ENCODE data around the gene ACTR3C. TPM values are rescaled to one million over a fixed set of nuclear protein-coding genes. Genes with fewer than 3 reads are reported as not detected.
"Not testable (repeated sequence)": the region's sequence is repeated elsewhere in the genome, so short reads cannot be mapped to it uniquely, and the experiment has no call there.

ACTR3C gene
- total and polyA plus RNA-seq, 2 donors (not counting 1 experiment from before 2014, with no cell fraction given) = 4.0 to 20.7 TPM

DNA sequence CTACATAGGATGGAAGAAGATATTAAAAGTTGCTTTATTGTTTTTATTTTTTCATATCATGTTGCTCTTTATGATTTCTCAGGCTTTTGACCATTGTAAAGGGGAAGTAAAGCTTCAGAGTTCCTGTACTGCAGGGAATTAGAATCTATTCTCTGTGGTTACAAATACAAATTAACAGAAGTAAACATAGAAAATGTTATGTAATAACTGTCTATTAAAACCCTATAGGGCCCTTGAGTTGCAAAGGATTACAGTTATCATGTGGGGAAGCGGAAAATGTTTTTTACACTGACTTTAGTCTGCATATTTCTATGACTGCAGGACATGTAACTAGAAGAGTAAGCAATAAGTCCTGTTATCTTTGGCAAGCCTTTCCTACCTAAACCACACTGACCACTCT is 116.5 kb downstream of the ACTR3C start:
- ATAC-seq (ENCODE audit: low read depth); H3K4me1 ChIP-seq (ENCODE audit: control insufficient read depth in 2 of 2, insufficient read depth in 2 of 2, low read length in 2 of 2); POLR2A ChIA-PET; H3K27me3 ChIP-seq (replicated peaks in 1 of 4; ENCODE audit: control extremely low read depth in 1 of 4, control insufficient read depth in 3 of 4, insufficient read depth in 4 of 4, low read length in 3 of 4); H3K9me3 Mint-ChIP-seq (ENCODE audit: insufficient read depth); H2AFZ ChIP-seq (ENCODE audit: insufficient read depth, low read depth, low read length, poor library complexity, severe bottlenecking); H4K20me1 ChIP-seq (ENCODE audit: control insufficient read depth, insufficient read depth, low read length, poor library complexity, severe bottlenecking); DNase-seq; H3K27ac ChIP-seq (ENCODE audit: low read length in 2 of 2); CTCF ChIA-PET; H3K4me2 ChIP-seq (replicated peaks; ENCODE audit: low read depth, low read length, poor library complexity, severe bottlenecking); H3K4me1 Mint-ChIP-seq; H3K79me2 ChIP-seq (ENCODE audit: control insufficient read depth, insufficient read depth, low read length); H3K27ac Mint-ChIP-seq; H3K27me3 Mint-ChIP-seq; H3K9me3 ChIP-seq (ENCODE audit: control extremely low read depth in 1 of 3, control insufficient read depth in 2 of 3, insufficient read depth in 1 of 3, low read length in 2 of 3); intact Hi-C loops (cut with micrococcal nuclease); H3K4me3 ChIP-seq (ENCODE audit: control extremely low read depth in 1 of 5, extremely low read depth in 1 of 5, insufficient read depth in 1 of 5, low read depth in 2 of 5, low read length in 4 of 5); H3K9ac ChIP-seq (ENCODE audit: low read length); H3K36me3 ChIP-seq (replicated peaks in 1 of 2; ENCODE audit: control extremely low read depth in 1 of 2, control insufficient read depth in 1 of 2, extremely low read depth in 1 of 2, insufficient read depth in 2 of 2, low read length in 1 of 2); H3K4me3 Mint-ChIP-seq: not testable (repeated sequence)
- no CpG with 5 or more reads among the region's 1 CpG for WGBS (ENCODE audit: insufficient coverage)

DNA sequence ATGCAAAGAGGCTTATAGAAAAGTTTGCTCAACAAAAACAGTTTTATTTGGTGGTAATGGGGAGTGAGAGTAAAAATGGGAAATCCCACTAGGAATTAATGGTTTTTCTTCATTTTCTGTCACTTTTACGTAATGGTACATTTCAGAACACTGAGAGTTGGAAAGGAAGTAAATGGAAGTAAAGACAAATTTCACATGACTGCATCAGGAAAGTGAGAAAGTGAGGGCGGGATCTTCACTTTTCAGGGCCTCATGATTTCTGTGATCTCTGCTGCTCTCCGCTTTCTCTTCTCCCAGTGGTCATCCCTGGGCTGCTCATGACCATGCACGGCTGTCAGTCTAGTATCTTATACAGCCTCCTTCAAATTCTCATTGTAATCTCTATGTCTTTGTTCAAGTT is 117.5 kb downstream of the ACTR3C start:
- H3K27ac Mint-ChIP-seq; H3K4me3 Mint-ChIP-seq; H3K9me3 ChIP-seq (ENCODE audit: control extremely low read depth in 1 of 3, control insufficient read depth in 2 of 3, insufficient read depth in 1 of 3, low read length in 2 of 3); H3K27me3 ChIP-seq (replicated peaks in 1 of 4; ENCODE audit: control extremely low read depth in 1 of 4, control insufficient read depth in 3 of 4, insufficient read depth in 4 of 4, low read length in 3 of 4); H3K27me3 Mint-ChIP-seq; H3K4me1 ChIP-seq (ENCODE audit: control insufficient read depth in 2 of 2, insufficient read depth in 2 of 2, low read length in 2 of 2); H3K27ac ChIP-seq (ENCODE audit: low read length in 2 of 2); H4K20me1 ChIP-seq (ENCODE audit: control insufficient read depth, insufficient read depth, low read length, poor library complexity, severe bottlenecking); H3K4me1 Mint-ChIP-seq; H3K4me2 ChIP-seq (replicated peaks; ENCODE audit: low read depth, low read length, poor library complexity, severe bottlenecking); intact Hi-C loops (cut with micrococcal nuclease); H3K9ac ChIP-seq (ENCODE audit: low read length); H3K79me2 ChIP-seq (ENCODE audit: control insufficient read depth, insufficient read depth, low read length); H3K36me3 ChIP-seq (replicated peaks in 1 of 2; ENCODE audit: control extremely low read depth in 1 of 2, control insufficient read depth in 1 of 2, extremely low read depth in 1 of 2, insufficient read depth in 2 of 2, low read length in 1 of 2); CTCF ChIA-PET; ATAC-seq (ENCODE audit: low read depth); H2AFZ ChIP-seq (ENCODE audit: insufficient read depth, low read depth, low read length, poor library complexity, severe bottlenecking); H3K9me3 Mint-ChIP-seq (ENCODE audit: insufficient read depth); H3K4me3 ChIP-seq (ENCODE audit: control extremely low read depth in 1 of 5, extremely low read depth in 1 of 5, insufficient read depth in 1 of 5, low read depth in 2 of 5, low read length in 4 of 5); DNase-seq: not testable (repeated sequence)
- WGBS (ENCODE audit: insufficient coverage) = no CpG with 5 or more reads among the region's 4 CpGs
- POLR2A ChIA-PET = interaction anchor here (0.6 kb wide), 1 partner anchor 988 kb away, joined by 4 read pairs; no protein-coding TSS in a partner anchor

DNA sequence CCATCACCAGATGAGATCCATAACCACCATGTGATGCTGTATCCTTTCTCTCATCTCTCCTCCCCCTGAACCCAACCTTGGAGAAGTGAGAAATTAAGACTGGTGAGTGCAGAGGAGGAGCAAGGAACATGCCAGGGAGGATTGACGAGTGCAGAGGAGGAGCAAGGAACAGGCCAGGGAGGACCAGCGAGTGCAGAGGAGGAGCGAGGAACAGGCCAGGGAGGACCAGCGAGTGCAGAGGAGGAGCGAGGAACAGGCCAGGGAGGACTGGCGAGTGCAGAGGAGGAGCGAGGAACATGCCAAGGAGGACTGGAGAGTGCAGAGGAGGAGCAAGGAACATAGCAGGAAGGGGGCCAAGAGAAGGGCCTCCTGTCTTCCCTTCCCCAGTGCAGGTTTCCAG is 118.8 kb downstream of the ACTR3C start:
- H3K36me3 ChIP-seq (replicated peaks in 1 of 2; ENCODE audit: control extremely low read depth in 1 of 2, control insufficient read depth in 1 of 2, extremely low read depth in 1 of 2, insufficient read depth in 2 of 2, low read length in 1 of 2); H3K27ac ChIP-seq (ENCODE audit: low read length in 2 of 2); H3K9me3 ChIP-seq (ENCODE audit: control extremely low read depth in 1 of 3, control insufficient read depth in 2 of 3, insufficient read depth in 1 of 3, low read length in 2 of 3); H3K4me3 ChIP-seq (ENCODE audit: control extremely low read depth in 1 of 5, extremely low read depth in 1 of 5, insufficient read depth in 1 of 5, low read depth in 2 of 5, low read length in 4 of 5); H4K20me1 ChIP-seq (ENCODE audit: control insufficient read depth, insufficient read depth, low read length, poor library complexity, severe bottlenecking); H3K4me2 ChIP-seq (replicated peaks; ENCODE audit: low read depth, low read length, poor library complexity, severe bottlenecking); H2AFZ ChIP-seq (ENCODE audit: insufficient read depth, low read depth, low read length, poor library complexity, severe bottlenecking); H3K27ac Mint-ChIP-seq; H3K27me3 Mint-ChIP-seq; H3K9me3 Mint-ChIP-seq (ENCODE audit: insufficient read depth); DNase-seq; H3K9ac ChIP-seq (ENCODE audit: low read length); ATAC-seq (ENCODE audit: low read depth); H3K4me1 Mint-ChIP-seq; H3K79me2 ChIP-seq (ENCODE audit: control insufficient read depth, insufficient read depth, low read length); H3K4me3 Mint-ChIP-seq; H3K27me3 ChIP-seq (replicated peaks in 1 of 4; ENCODE audit: control extremely low read depth in 1 of 4, control insufficient read depth in 3 of 4, insufficient read depth in 4 of 4, low read length in 3 of 4); H3K4me1 ChIP-seq (ENCODE audit: control insufficient read depth in 2 of 2, insufficient read depth in 2 of 2, low read length in 2 of 2); intact Hi-C loops (cut with micrococcal nuclease); CTCF ChIA-PET; POLR2A ChIA-PET: not testable (repeated sequence)
- 100% methylated on average over 4 of the region's 7 CpGs for WGBS (ENCODE audit: insufficient coverage)

DNA sequence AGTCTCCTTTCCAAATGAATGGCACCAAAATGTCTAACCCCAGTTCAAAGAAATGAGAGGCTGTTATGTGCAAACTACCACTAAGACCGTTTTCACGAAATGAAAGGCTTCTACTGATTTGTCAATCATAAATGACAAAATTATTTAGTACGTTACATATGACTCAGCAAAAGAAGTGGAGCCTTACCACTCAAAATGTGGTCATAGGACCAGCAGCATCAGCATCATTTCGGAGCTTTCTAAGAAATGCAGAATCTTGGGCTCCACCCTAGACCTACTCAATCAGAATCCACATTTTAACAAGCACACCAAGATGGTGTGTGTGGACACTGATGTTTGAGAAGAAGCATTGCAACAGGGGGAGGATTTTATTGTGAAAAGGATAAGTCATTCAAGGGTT is 120.5 kb downstream of the ACTR3C start:
- ATAC-seq (ENCODE audit: low read depth); intact Hi-C loops (cut with micrococcal nuclease); H3K9me3 ChIP-seq (ENCODE audit: control extremely low read depth in 1 of 3, control insufficient read depth in 2 of 3, insufficient read depth in 1 of 3, low read length in 2 of 3); H3K4me1 Mint-ChIP-seq; CTCF ChIA-PET; H3K36me3 ChIP-seq (replicated peaks in 1 of 2; ENCODE audit: control extremely low read depth in 1 of 2, control insufficient read depth in 1 of 2, extremely low read depth in 1 of 2, insufficient read depth in 2 of 2, low read length in 1 of 2); H3K4me3 Mint-ChIP-seq; H3K4me2 ChIP-seq (replicated peaks; ENCODE audit: low read depth, low read length, poor library complexity, severe bottlenecking); H3K9ac ChIP-seq (ENCODE audit: low read length); H2AFZ ChIP-seq (ENCODE audit: insufficient read depth, low read depth, low read length, poor library complexity, severe bottlenecking); POLR2A ChIA-PET; H4K20me1 ChIP-seq (ENCODE audit: control insufficient read depth, insufficient read depth, low read length, poor library complexity, severe bottlenecking); H3K4me1 ChIP-seq (ENCODE audit: control insufficient read depth in 2 of 2, insufficient read depth in 2 of 2, low read length in 2 of 2); DNase-seq; H3K27me3 Mint-ChIP-seq; H3K9me3 Mint-ChIP-seq (ENCODE audit: insufficient read depth); H3K79me2 ChIP-seq (ENCODE audit: control insufficient read depth, insufficient read depth, low read length); H3K27ac ChIP-seq (ENCODE audit: low read length in 2 of 2); H3K4me3 ChIP-seq (ENCODE audit: control extremely low read depth in 1 of 5, extremely low read depth in 1 of 5, insufficient read depth in 1 of 5, low read depth in 2 of 5, low read length in 4 of 5); H3K27me3 ChIP-seq (replicated peaks in 1 of 4; ENCODE audit: control extremely low read depth in 1 of 4, control insufficient read depth in 3 of 4, insufficient read depth in 4 of 4, low read length in 3 of 4); H3K27ac Mint-ChIP-seq: not testable (repeated sequence)
- WGBS (ENCODE audit: insufficient coverage) = 100% methylated on average over 1 of the region's 4 CpGs
